Measurements from ENCODE around the gene FAM199X. TPM values are rescaled to one million over a fixed set of nuclear protein-coding genes. Genes with fewer than 3 reads are reported as not detected.

The FAM199X gene
- total RNA-seq, 1 experiment from 2014 or later, result 26.0 TPM

DNA sequence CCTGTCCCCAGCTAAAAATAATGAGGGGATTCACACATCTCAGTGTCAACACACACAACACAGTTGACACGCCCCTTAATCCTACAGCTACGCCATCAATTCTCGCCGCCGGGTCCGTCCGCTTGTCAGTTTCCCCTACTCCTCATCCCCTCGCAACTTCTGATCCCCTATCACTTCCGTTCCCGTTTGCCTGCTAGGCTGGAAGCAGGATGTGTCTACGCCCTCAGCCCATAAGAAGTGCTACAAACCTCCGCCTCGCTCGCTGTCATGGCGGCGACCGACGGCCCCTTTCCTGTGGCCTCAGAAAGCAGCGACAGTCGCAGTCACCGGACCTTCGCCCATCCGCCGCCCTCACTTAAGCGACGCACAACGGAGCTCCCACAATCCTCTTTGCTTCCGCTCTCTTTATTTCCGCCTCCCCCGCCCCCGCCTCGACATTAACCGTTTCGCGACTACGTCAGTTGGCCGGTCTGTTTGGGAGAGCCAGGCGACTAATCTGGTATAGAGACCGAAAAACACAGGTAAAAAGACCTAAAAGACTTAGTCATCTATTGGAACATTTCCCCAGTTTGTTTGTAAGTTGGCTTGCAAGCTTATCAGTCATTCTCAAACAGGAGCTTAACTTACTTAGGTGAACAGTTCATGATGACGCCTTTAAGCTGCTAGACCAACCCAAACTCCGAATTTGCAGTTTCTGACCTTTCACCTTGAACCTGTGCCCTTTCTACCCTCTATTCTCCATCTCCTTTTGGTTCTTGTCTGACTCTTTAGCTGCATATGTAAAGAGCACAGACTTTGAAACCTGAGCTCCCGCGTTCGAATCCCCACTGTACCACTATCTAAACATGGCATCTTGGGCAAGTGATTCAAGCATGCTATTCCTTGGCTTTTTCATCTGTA, 9.4 kb upstream of the FAM199X start, which contains the start of gene SLC25A53:
SLC25A53 (minus strand) TSS at position 380 of the 900 bp plus-strand sequence. CDS start 51,752 bp downstream, outside the sequence.
- no peak for TF ChIP-seq CTCF (IDR thresholded peaks at IDR 0.05; ENCODE audit: unreplicated experiment)
- peaks cover 36% of the 10 kb centered on the region for H3K27me3 Mint-ChIP-seq (ENCODE audit: insufficient read depth, unreplicated experiment)
- POLR2A ChIA-PET, result interaction anchor here (0.5 to 2.4 kb wide), 9 partner anchors 10 to 1103 kb away, joined by 3 to 75 read pairs (median 4); partner anchors contain the start of gene FAM199X
- TSS peak; percentile 85 for BruUV-seq (replicated peaks)
- CTCF ChIA-PET, result interaction anchor here (0.6 to 2.0 kb wide), 7 partner anchors 9 to 1389 kb away, joined by 3 to 14 read pairs (median 3); partner anchors contain the start of gene FAM199X
- no peaks in the 10 kb centered on the region for H3K4me1 Mint-ChIP-seq (ENCODE audit: insufficient read depth, unreplicated experiment)
- no peaks in the 10 kb centered on the region for H3K9me3 Mint-ChIP-seq (ENCODE audit: unreplicated experiment)
- intact Hi-C loops (cut with micrococcal nuclease), result no loop called here
- peak; percentile 77 for DNase-seq (ENCODE audit: unreplicated experiment)
- peak within 1 kb of the TSS; percentile 97 for H3K27ac Mint-ChIP-seq (ENCODE audit: low read depth, unreplicated experiment)
- H3K4me3 Mint-ChIP-seq (ENCODE audit: unreplicated experiment), result peak within 1 kb of the TSS; percentile 86
- no peaks in the 10 kb centered on the region for H3K36me3 Mint-ChIP-seq (ENCODE audit: insufficient read depth, unreplicated experiment)

DNA sequence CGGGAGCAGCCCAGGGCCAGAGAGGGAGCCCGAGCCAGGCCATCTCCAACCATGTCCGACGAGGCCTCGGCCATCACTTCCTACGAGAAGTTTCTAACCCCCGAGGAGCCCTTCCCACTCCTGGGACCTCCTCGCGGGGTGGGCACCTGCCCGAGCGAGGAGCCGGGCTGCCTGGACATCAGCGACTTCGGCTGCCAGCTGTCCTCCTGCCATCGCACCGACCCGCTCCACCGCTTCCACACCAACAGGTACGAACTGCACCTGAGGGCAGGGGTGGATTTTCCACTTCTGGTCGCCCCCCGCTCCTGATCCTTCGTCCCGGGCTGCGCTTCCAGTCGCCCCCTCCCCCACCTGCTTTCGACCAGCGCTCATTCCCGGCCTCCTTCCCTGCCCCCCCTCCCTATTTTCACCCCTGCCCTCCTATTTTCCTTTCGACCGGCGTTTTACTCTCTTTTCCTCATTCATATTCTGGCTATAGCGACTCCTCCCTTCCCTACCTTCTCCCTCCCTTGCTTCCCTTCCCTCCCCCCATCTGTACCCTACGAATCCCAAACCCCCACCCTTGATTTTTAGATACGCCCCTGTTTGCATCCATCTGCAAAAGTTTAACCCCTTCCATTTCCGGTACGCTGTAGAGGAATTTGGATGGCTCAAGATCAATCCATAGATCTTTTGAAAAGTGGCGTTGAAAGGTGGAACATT, 633 bp downstream of the FAM199X start:
- no TSS peak for BruUV-seq (replicated peaks)
- ChIA-PET CTCF (interaction anchor here (0.6 to 1.8 kb wide), 5 partner anchors 10 to 80 kb away, joined by 3 to 14 read pairs (median 3); partner anchors contain the start of gene SLC25A53), POLR2A (interaction anchor here (0.6 to 3.3 kb wide), 9 partner anchors 8 to 42 kb away, joined by 3 to 75 read pairs (median 6); partner anchors contain the start of gene SLC25A53)
- Mint-ChIP-seq H3K4me1 (ENCODE audit: insufficient read depth, unreplicated experiment) (peaks cover 19% of the 10 kb centered on the region), H3K36me3 (ENCODE audit: insufficient read depth, unreplicated experiment) (peaks cover 8% of the 10 kb centered on the region), H3K4me3 (ENCODE audit: unreplicated experiment) (peak overlapping the region; percentile 76), H3K9me3 (ENCODE audit: unreplicated experiment) (no peaks in the 10 kb centered on the region), H3K27ac (ENCODE audit: low read depth, unreplicated experiment) (peak overlapping the region; percentile 52), H3K27me3 (ENCODE audit: insufficient read depth, unreplicated experiment) (peaks cover 66% of the 10 kb centered on the region)
- no peak for TF ChIP-seq CTCF (IDR thresholded peaks at IDR 0.05; ENCODE audit: unreplicated experiment)
- intact Hi-C loops (cut with micrococcal nuclease), result no loop called here
- DNase-seq (ENCODE audit: unreplicated experiment), result no peak

DNA sequence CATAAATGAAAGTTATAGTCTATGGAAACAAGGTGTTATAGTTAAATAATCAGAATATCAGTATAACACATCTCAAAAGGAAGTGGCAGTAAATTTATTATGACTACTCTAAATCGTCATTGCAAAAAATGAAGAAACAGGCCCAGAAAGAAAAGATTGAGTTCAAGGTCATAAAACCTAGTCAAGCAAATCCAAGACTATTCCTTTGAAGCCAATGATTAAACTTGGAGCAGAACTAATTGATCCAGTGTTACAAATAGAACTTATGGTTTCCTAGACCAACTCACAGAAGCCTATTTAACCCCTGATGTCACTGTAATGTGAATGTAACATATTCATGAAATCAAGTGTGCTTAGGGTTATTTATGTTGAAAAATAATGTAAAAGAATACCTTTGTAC, 1.9 kb downstream of the FAM199X start:
- ChIA-PET POLR2A (interaction anchor here (1.1 to 3.3 kb wide), 2 partner anchors 11 to 13 kb away, joined by 6 to 75 read pairs; partner anchors contain the start of gene SLC25A53), CTCF (no interaction called here)
- TF ChIP-seq CTCF (IDR thresholded peaks at IDR 0.05; ENCODE audit: unreplicated experiment), result no peak
- BruUV-seq (replicated peaks), result TSS peak; percentile 44
- no peak for DNase-seq (ENCODE audit: unreplicated experiment)
- Mint-ChIP-seq H3K9me3 (ENCODE audit: unreplicated experiment) (no peaks in the 10 kb centered on the region), H3K27ac (ENCODE audit: low read depth, unreplicated experiment) (no peak overlapping the region), H3K27me3 (ENCODE audit: insufficient read depth, unreplicated experiment) (peaks cover 54% of the 10 kb centered on the region), H3K36me3 (ENCODE audit: insufficient read depth, unreplicated experiment) (peaks cover 8% of the 10 kb centered on the region), H3K4me3 (ENCODE audit: unreplicated experiment) (peak overlapping the region; percentile 76), H3K4me1 (ENCODE audit: insufficient read depth, unreplicated experiment) (peaks cover 19% of the 10 kb centered on the region)
- intact Hi-C loops (cut with micrococcal nuclease), result no loop called here

GRCh38 chrX:104172121-104172520, 5.9 kb downstream of the FAM199X start:
- Mint-ChIP-seq H3K4me3 (ENCODE audit: unreplicated experiment) (no peak overlapping the region), H3K9me3 (ENCODE audit: unreplicated experiment) (no peaks in the 10 kb centered on the region), H3K4me1 (ENCODE audit: insufficient read depth, unreplicated experiment) (peaks cover 19% of the 10 kb centered on the region), H3K36me3 (ENCODE audit: insufficient read depth, unreplicated experiment) (peaks cover 21% of the 10 kb centered on the region), H3K27ac (ENCODE audit: low read depth, unreplicated experiment) (peak overlapping the region; percentile 39), H3K27me3 (ENCODE audit: insufficient read depth, unreplicated experiment) (peaks cover 44% of the 10 kb centered on the region)
- no peak for TF ChIP-seq CTCF (IDR thresholded peaks at IDR 0.05; ENCODE audit: unreplicated experiment)
- ChIA-PET POLR2A (no interaction called here), CTCF (no interaction called here)
- BruUV-seq (replicated peaks), result no TSS peak
- intact Hi-C loops (cut with micrococcal nuclease), result no loop called here
- no peak for DNase-seq (ENCODE audit: unreplicated experiment)
